A549 (cell line): ENCODE results near the gene SYT13. TPM values are rescaled to one million over a fixed set of nuclear protein-coding genes. Genes with fewer than 3 reads are reported as not detected.

Source experiments
- ATAC-seq, 2 experiments: fragments of 200-7000 bp in 1 of 2; fragments of >200 bp in 1 of 2; cut with Nextera tagmentation in 1 of 2; cut with Tn5 transposase in 1 of 2; 3 replicates each; pipeline versions ENCODE4 v1.8.0 to v1.9.1; 2018 to 2020; ENCODE audit warnings: mild to moderate bottlenecking in 1 of 2, moderate library complexity in 1 of 2
- CTCF ChIA-PET: fragments of 300-600 bp; sonication (Branson Sonifier 250); formaldehyde crosslinking; extraction: SDS; loops from one replicate; lab custom pipeline; 2021; ENCODE audit warnings: antibody characterized with exemption, inconsistent platforms; lab: Yijun Ruan, JAX
- POLR2A ChIA-PET: fragments of 350-600 bp; formaldehyde crosslinking; extraction: SDS; loops from one replicate; lab custom pipeline; 2021; ENCODE audit warnings: antibody characterized with exemption, inconsistent platforms; lab: Yijun Ruan, JAX
- DNase-seq, 2 experiments: peaks; one replicate each; pipeline versions ENCODE4 v3.0.0 to v3.0.0-alpha.2; 2011 to 2016; ENCODE audit warnings: low read depth in 1 of 2, low spot score in 1 of 2
- FAIRE-seq: peaks from 2 replicates; lab custom pipeline; 2011; peaks lifted over from hg19 to GRCh38; lab: Jason Lieb, UNC
- H3K27ac ChIP-seq, 2 experiments: fragments of >200 bp; sonication (Bioruptor Twin); formaldehyde crosslinking; 3 replicates each; pipeline ENCODE4 v1.5.1; 2016 to 2017
- H3K4me1 ChIP-seq: fragments of >200 bp; sonication (Bioruptor Twin); formaldehyde crosslinking; 3 replicates; pipeline ENCODE4 v1.6.1; 2016
- H3K4me2 ChIP-seq: fragments of >200 bp; sonication (Bioruptor Twin); formaldehyde crosslinking; 3 replicates; pipeline ENCODE4 v1.6.1; 2016
- H3K4me3 ChIP-seq: fragments of >200 bp; sonication (Bioruptor Twin); formaldehyde crosslinking; 3 replicates; pipeline ENCODE4 v1.5.1; 2016
- H3K9me3 ChIP-seq: fragments of >200 bp; sonication (Bioruptor Twin); formaldehyde crosslinking; 3 replicates; pipeline ENCODE4 v1.6.1; 2016
- BHLHE40 ChIP-seq: IDR thresholded peaks from 2 replicates; pipeline ENCODE4 v1.6.1; 2012; ENCODE audit warnings: low read depth, low read length, inconsistent platforms
- CBX2 ChIP-seq: fragments of 200-600 bp; sonication (generic); IDR thresholded peaks from 2 replicates; pipeline ENCODE4 v1.6.1; 2016; ENCODE audit warnings: low read depth, mild to moderate bottlenecking, borderline replicate concordance
- CBX8 ChIP-seq: fragments of 200-600 bp; sonication (generic); IDR thresholded peaks from 2 replicates; pipeline ENCODE4 v1.6.1; 2016
- CHD4 ChIP-seq: fragments of 200-600 bp; sonication (generic); IDR thresholded peaks from 2 replicates; pipeline ENCODE4 v1.6.1; 2016; ENCODE audit warnings: antibody characterized with exemption, mild to moderate bottlenecking, borderline replicate concordance
- EHF ChIP-seq: fragments of 250-450 bp; sonication (Bioruptor Pico); IDR thresholded peaks from 2 replicates; pipeline ENCODE4 v1.5.0; 2020; ENCODE audit warnings: mild to moderate bottlenecking
- EP300 ChIP-seq, 2 experiments: fragments of >200 bp; sonication (Bioruptor Twin); formaldehyde crosslinking; IDR thresholded peaks; 2 replicates in 1 of 2; 3 replicates in 1 of 2; pipeline ENCODE4 v1.6.1; 2016 to 2017
- ESRRA ChIP-seq: fragments of 150-350 bp; IDR thresholded peaks from 2 replicates; pipeline ENCODE4 v1.6.1; 2014; ENCODE audit warnings: mild to moderate bottlenecking, low read length, borderline replicate concordance
- FOSL2 ChIP-seq, 2 experiments: fragments of 450-650 bp in 1 of 2; fragments of >200 bp in 1 of 2; sonication (Bioruptor Twin) in 1 of 2; formaldehyde crosslinking; IDR thresholded peaks; 2 replicates each; pipeline versions ENCODE4 v1.5.0 to v1.6.1; 2016 to 2020; ENCODE audit warnings: mild to moderate bottlenecking in 1 of 2, moderate library complexity in 1 of 2
- HDAC2 ChIP-seq: fragments of 200-600 bp; sonication (generic); IDR thresholded peaks from 2 replicates; pipeline ENCODE4 v1.6.1; 2016
- JUN ChIP-seq, 2 experiments: fragments of >200 bp; sonication (Bioruptor Twin); formaldehyde crosslinking; IDR thresholded peaks; 2 replicates in 1 of 2; 3 replicates in 1 of 2; pipeline ENCODE4 v1.6.1; 2016 to 2017
- JUNB ChIP-seq: fragments of >200 bp; sonication (Bioruptor Twin); formaldehyde crosslinking; IDR thresholded peaks from 2 replicates; pipeline ENCODE4 v1.6.1; 2016
- MAFK ChIP-seq: fragments of 450-650 bp; IDR thresholded peaks from 2 replicates; pipeline ENCODE4 v1.6.1; 2014; ENCODE audit not compliant: partially characterized antibody
- MAX ChIP-seq: IDR thresholded peaks from 2 replicates; pipeline ENCODE4 v1.6.1; 2012
- MAZ ChIP-seq: fragments of 150-350 bp; IDR thresholded peaks from 2 replicates; pipeline ENCODE4 v1.6.1; 2014; ENCODE audit warnings: antibody characterized with exemption, low read depth, low read length, borderline replicate concordance
- POLR2AphosphoS2 ChIP-seq: conservative IDR thresholded peaks from 2 replicates; pipeline ENCODE4 v1.6.1; 2012; ENCODE audit warnings: low read length, improper control_type of control experiment, inconsistent platforms
- RAD21 ChIP-seq, 2 experiments: fragments of >200 bp in 1 of 2; sonication (Bioruptor Twin) in 1 of 2; formaldehyde crosslinking in 1 of 2; IDR thresholded peaks in 1 of 2; conservative IDR thresholded peaks in 1 of 2; 2 replicates in 1 of 2; 3 replicates in 1 of 2; pipeline ENCODE4 v1.6.1; 2012 to 2018; ENCODE audit warnings: inconsistent platforms in 1 of 2
- REST ChIP-seq: fragments of 200-600 bp; sonication (generic); IDR thresholded peaks from 2 replicates; pipeline ENCODE4 v1.6.1; 2016; ENCODE audit warnings: antibody characterized with exemption, mild to moderate bottlenecking, moderate library complexity
- RFX5 ChIP-seq: fragments of 450-650 bp; IDR thresholded peaks from 2 replicates; pipeline ENCODE4 v1.7.1; 2014; ENCODE audit warnings: antibody characterized with exemption, mild to moderate bottlenecking, moderate library complexity
- USF2 ChIP-seq: fragments of 450-650 bp; IDR thresholded peaks from 2 replicates; pipeline ENCODE4 v1.6.1; 2014; ENCODE audit warnings: antibody characterized with exemption
- ZC3H11A ChIP-seq: fragments of 450-650 bp; IDR thresholded peaks from 2 replicates; pipeline ENCODE4 v1.6.1; 2014; ENCODE audit warnings: antibody characterized with exemption, mild to moderate bottlenecking
- ZNF302 ChIP-seq: fragments of 250-450 bp; sonication (Bioruptor Pico); IDR thresholded peaks from 2 replicates; pipeline ENCODE4 v1.9.0; 2021; ENCODE audit warnings: inconsistent platforms, mild to moderate bottlenecking, moderate library complexity
- WGBS: methylation state at CpG from one replicate; pipeline ENCODE4 v1.1.6; 2017; ENCODE audit errors: missing lambda C conversion rate; 5-methylcytosine and 5-hydroxymethylcytosine counted together
- polyA plus RNA-seq, 4 experiments: library from polyadenylated mRNA; depleted of rRNA in 3 of 4; stranded (reverse); fragments of >200 nt; fragmentation: RNase III in 1 of 4; extraction: RNeasy Plus Mini Kit Qiagen cat#74134 plus additional on column Dnase treatment in 1 of 4; gene quantifications; 2 replicates in 3 of 4; 3 replicates in 1 of 4; pipeline ENCODE4 v1.2.3, GENCODE V29; 2011 to 2017
- TF ChIP-seq, protein P1 (sequence below): fragments of 150-350 bp; IDR thresholded peaks from 2 replicates; pipeline ENCODE4 v1.6.1; 2014; ENCODE audit warnings: low read depth, mild to moderate bottlenecking, low read length

Gene SYT13
- polyA plus RNA-seq, 2 of the 4 experiments (the other 2 are of a cell fraction) = 8.1 to 12.9 TPM

- Histone ChIP-seq H3K9me3 (no peaks in the 10 kb centered on the region), H3K4me3 (no peak overlapping the region), H3K4me2 (no peak overlapping the region), H3K27ac (no peak overlapping the region), H3K4me1 (no peaks in the 10 kb centered on the region)
- ChIA-PET POLR2A (no interaction called here), CTCF (interaction anchor here (1.2 to 2.3 kb wide), 7 partner anchors 9 to 556 kb away, joined by 3 to 10 read pairs (median 4); no protein-coding TSS in a partner anchor)
- ATAC-seq (no peak), FAIRE-seq (no peak), DNase-seq (no peak)
- WGBS = 100% methylated on average over 1 of the region's 1 CpG
- no peak for TF ChIP-seq USF2
- no peak for TF ChIP-seq EP300 (IDR thresholded peaks at IDR 0.05)
- no peak for TF ChIP-seq ZC3H11A
- TF ChIP-seq CHD4 = no peak
- no peak for TF ChIP-seq JUN (IDR thresholded peaks at IDR 0.05)
- TF ChIP-seq, protein P1, sequence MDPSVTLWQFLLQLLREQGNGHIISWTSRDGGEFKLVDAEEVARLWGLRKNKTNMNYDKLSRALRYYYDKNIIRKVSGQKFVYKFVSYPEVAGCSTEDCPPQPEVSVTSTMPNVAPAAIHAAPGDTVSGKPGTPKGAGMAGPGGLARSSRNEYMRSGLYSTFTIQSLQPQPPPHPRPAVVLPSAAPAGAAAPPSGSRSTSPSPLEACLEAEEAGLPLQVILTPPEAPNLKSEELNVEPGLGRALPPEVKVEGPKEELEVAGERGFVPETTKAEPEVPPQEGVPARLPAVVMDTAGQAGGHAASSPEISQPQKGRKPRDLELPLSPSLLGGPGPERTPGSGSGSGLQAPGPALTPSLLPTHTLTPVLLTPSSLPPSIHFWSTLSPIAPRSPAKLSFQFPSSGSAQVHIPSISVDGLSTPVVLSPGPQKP = no peak
- TF ChIP-seq MAX = no peak
- TF ChIP-seq REST = no peak
Observed at GRCh38 chr11:45216031-45216430, 70.1 kb downstream of the SYT13 start.

GRCh38 chr11:45215098-45215865, 70.9 kb downstream of the SYT13 start:
- H3K9me3 ChIP-seq = no peaks in the 10 kb centered on the region
- no peak for DNase-seq
- POLR2A ChIA-PET = no interaction called here
- WGBS = 87% methylated on average over 4 of the region's 4 CpGs
- H3K4me3 ChIP-seq = no peak overlapping the region
- no peak for FAIRE-seq
- no peak overlapping the region for H3K27ac ChIP-seq
- no peak overlapping the region for H3K4me2 ChIP-seq
- H3K4me1 ChIP-seq = no peaks in the 10 kb centered on the region
- CTCF ChIA-PET = interaction anchor here (1.2 to 2.3 kb wide), 7 partner anchors 9 to 556 kb away, joined by 3 to 10 read pairs (median 4); no protein-coding TSS in a partner anchor
- ATAC-seq = no peak
- TF ChIP-seq BHLHE40 (no peak), RAD21 (conservative IDR thresholded peaks at IDR 0.05 in 1 of 2, IDR thresholded peaks at IDR 0.05 in 1 of 2) (no peak)

DNA sequence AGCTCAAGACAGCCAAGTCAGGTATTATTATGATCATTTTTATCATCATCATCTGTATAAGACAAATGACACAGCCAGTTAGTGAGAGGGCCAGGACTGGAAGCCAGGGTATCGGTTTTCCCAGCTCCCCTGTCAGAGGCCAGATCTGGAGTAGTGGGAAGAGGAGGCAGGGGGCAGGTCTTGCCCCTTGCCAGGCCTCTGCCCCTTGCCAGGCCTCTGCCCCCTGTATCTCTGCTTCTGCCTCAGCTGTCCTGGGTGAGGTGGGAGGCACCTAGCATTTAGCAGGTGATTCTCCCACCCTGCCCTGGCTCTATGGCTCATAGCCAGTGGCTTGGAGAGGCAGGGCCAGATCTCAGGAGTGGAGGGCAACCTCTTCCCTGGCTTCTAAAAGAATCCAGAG, 72.4 kb downstream of the SYT13 start:
- H3K4me2 ChIP-seq = no peak overlapping the region
- 100% methylated on average over 1 of the region's 1 CpG for WGBS
- no peaks in the 10 kb centered on the region for H3K9me3 ChIP-seq
- FAIRE-seq = no peak
- no peak overlapping the region for H3K27ac ChIP-seq
- no peaks in the 10 kb centered on the region for H3K4me1 ChIP-seq
- H3K4me3 ChIP-seq = no peak overlapping the region
- no peak for ATAC-seq
- ChIA-PET CTCF (interaction anchor here (0.7 to 2.6 kb wide), 9 partner anchors 8 to 593 kb away, joined by 3 to 12 read pairs (median 3); partner anchors contain the start of gene SYT13), POLR2A (no interaction called here)
- no peak for DNase-seq
- no peak for TF ChIP-seq MAFK
- TF ChIP-seq CBX2 = no peak
- no peak for TF ChIP-seq REST
- no peak for TF ChIP-seq MAZ
- TF ChIP-seq FOSL2 (IDR thresholded peaks at IDR 0.05) = no peak
- no peak for TF ChIP-seq FOSL2 (CRISPR knock-in tag; IDR thresholded peaks at IDR 0.05)
- TF ChIP-seq EHF (CRISPR knock-in tag) = no peak
- no peak for TF ChIP-seq HDAC2
- TF ChIP-seq CBX8 = no peak
- no peak for TF ChIP-seq ESRRA
- no peak for TF ChIP-seq POLR2AphosphoS2
- no peak for TF ChIP-seq RAD21 (conservative IDR thresholded peaks at IDR 0.05 in 1 of 2, IDR thresholded peaks at IDR 0.05 in 1 of 2)
- no peak for TF ChIP-seq JUNB
- TF ChIP-seq ZNF302 (CRISPR knock-in tag) = no peak
- TF ChIP-seq MAX = no peak
- TF ChIP-seq RFX5 = no peak
